HFFc6 (cell line): ENCODE measurements around the gene TCP11. TPM values are rescaled to one million over a fixed set of nuclear protein-coding genes. Genes with fewer than 3 reads are reported as not detected.

ENCODE experiments used
- DNase-seq: peaks from one replicate; pipeline ENCODE4 v3.0.0-alpha.2; 2018
- H3K27ac Mint-ChIP-seq: 2 replicates; pipeline ENCODE4 v1.8.0; 2020; ENCODE audit warnings: mild to moderate bottlenecking, mixed read lengths
- H3K27me3 Mint-ChIP-seq: 2 replicates; pipeline ENCODE4 v1.8.0; 2021; ENCODE audit warnings: mild to moderate bottlenecking, moderate library complexity, mixed read lengths; ENCODE audit not compliant: insufficient read depth
- H3K36me3 Mint-ChIP-seq: 2 replicates; pipeline ENCODE4 v1.8.0; 2021; ENCODE audit warnings: low read depth, mixed read lengths
- H3K4me1 Mint-ChIP-seq: 2 replicates; pipeline ENCODE4 v1.8.0; 2020; ENCODE audit warnings: low read depth, mixed read lengths
- H3K4me3 Mint-ChIP-seq: 2 replicates; pipeline ENCODE4 v1.8.0; 2020; ENCODE audit warnings: mild to moderate bottlenecking, moderate library complexity, mixed read lengths
- H3K9me3 Mint-ChIP-seq: 2 replicates; pipeline ENCODE4 v1.8.0; 2020; ENCODE audit warnings: mild to moderate bottlenecking, mixed read lengths
- CTCF ChIP-seq: fragments of 200-600 bp; sonication (generic); IDR thresholded peaks from 2 replicates; pipeline ENCODE4 v1.5.0; 2021; ENCODE audit warnings: antibody characterized with exemption, mild to moderate bottlenecking
- total RNA-seq, 6 experiments: library from RNA; stranded (reverse); fragmentation: NEBNext Ultra II Directional; extraction: Animal tissue kit (Norgen Biotek cat#: 25700); gene quantifications; 2 replicates in 1 of 6; 3 replicates in 5 of 6; pipeline ENCODE4 v1.2.3, GENCODE V29; 2021

TCP11 gene
- total RNA-seq, 6 experiments from 2014 or later = 0.31 to 0.70 (median 0.37) TPM

- Mint-ChIP-seq H3K4me3 (no peak overlapping the region), H3K27me3 (no peaks in the 10 kb centered on the region; the same call in none of the 2 replicates), H3K9me3 (no peaks in the 10 kb centered on the region), H3K27ac (no peak overlapping the region), H3K4me1 (no peaks in the 10 kb centered on the region), H3K36me3 (no peaks in the 10 kb centered on the region)
- TF ChIP-seq CTCF = no peak
- DNase-seq = no peak
Observed at GRCh38 chr6:35070111-35070510, 71.0 kb downstream of the TCP11 start.

GRCh38 chr6:35069262-35069661 is 71.9 kb downstream of the TCP11 start:
- Mint-ChIP-seq H3K4me3 (no peak overlapping the region), H3K4me1 (no peaks in the 10 kb centered on the region), H3K27me3 (no peaks in the 10 kb centered on the region; the same call in none of the 2 replicates), H3K9me3 (no peaks in the 10 kb centered on the region), H3K27ac (no peak overlapping the region), H3K36me3 (no peaks in the 10 kb centered on the region)
- no peak for DNase-seq
- no peak for TF ChIP-seq CTCF

- no peak for DNase-seq
- H3K27me3 Mint-ChIP-seq = no peaks in the 10 kb centered on the region; the same call in none of the 2 replicates
- H3K4me3 Mint-ChIP-seq = no peak overlapping the region
- H3K27ac Mint-ChIP-seq = no peak overlapping the region
- no peak for TF ChIP-seq CTCF
- H3K4me1 Mint-ChIP-seq = no peaks in the 10 kb centered on the region
- H3K9me3 Mint-ChIP-seq = no peaks in the 10 kb centered on the region
- H3K36me3 Mint-ChIP-seq = no peaks in the 10 kb centered on the region
Observed at GRCh38 chr6:35068644-35069043, 72.5 kb downstream of the TCP11 start.

- Mint-ChIP-seq H3K36me3 (no peaks in the 10 kb centered on the region), H3K27me3 (no peaks in the 10 kb centered on the region; the same call in none of the 2 replicates), H3K27ac (no peak overlapping the region), H3K4me1 (no peaks in the 10 kb centered on the region), H3K9me3 (no peaks in the 10 kb centered on the region), H3K4me3 (no peak overlapping the region)
- DNase-seq = no peak
- TF ChIP-seq CTCF = no peak
Observed at GRCh38 chr6:35068206-35068605, 72.9 kb downstream of the TCP11 start.

Other genes with a start within 250 kb of the TCP11 start
- 10 to 100 TPM; 37.0 to 75.0 (median 44.3) TPM for gene SCUBE3, start 72.6 kb upstream of the TCP11 start, total RNA-seq
- gene ZNF76, start 118.4 kb upstream of the TCP11 start, total RNA-seq = 10 to 100 TPM; 12.7 to 17.1 (median 16.4) TPM
- gene DEF6, start 156.5 kb upstream of the TCP11 start, total RNA-seq = 1 to 10 TPM; 2.8 to 4.8 (median 3.6) TPM
- 10 to 100 TPM; 39.0 to 46.4 (median 41.2) TPM for gene PPARD, start 201.2 kb upstream of the TCP11 start, total RNA-seq